Vagina (tissue), 2 donors: ENCODE data around the gene PRMT9. TPM values are rescaled to one million over a fixed set of nuclear protein-coding genes. Genes with fewer than 3 reads are reported as not detected.

Experiments
- DNase-seq, 2 donors: peaks; one replicate each; pipeline ENCODE4 v3.0.0-alpha.2; 2017; ENCODE audit errors: extremely low spot score in 2 of 2
- H3K27ac ChIP-seq: fragments of 200-600 bp; sonication (generic); one replicate; pipeline ENCODE4 v1.5.1; 2019
- H3K27me3 ChIP-seq: fragments of 200-600 bp; sonication (generic); one replicate; pipeline ENCODE4 v1.5.1; 2019
- H3K36me3 ChIP-seq, 2 donors: fragments of 200-600 bp; sonication (generic); one replicate each; pipeline ENCODE4 v1.5.1; 2017 to 2019
- H3K4me1 ChIP-seq: fragments of 200-600 bp; sonication (generic); one replicate; pipeline ENCODE4 v1.5.1; 2019
- H3K4me3 ChIP-seq, 2 donors: fragments of 200-600 bp; sonication (generic); 1 replicate in 1 of 2; 2 replicates in 1 of 2; pipeline ENCODE4 v1.5.1; 2016 to 2019
- H3K9me3 ChIP-seq: fragments of 200-600 bp; sonication (generic); one replicate; pipeline ENCODE4 v1.5.1; 2019
- POLR2A ChIP-seq, 2 donors: fragments of 450-650 bp; IDR thresholded peaks; one replicate each; pipeline ENCODE4 v1.6.1; 2017; ENCODE audit warnings: antibody characterized with exemption in 2 of 2, mild to moderate bottlenecking in 2 of 2, moderate library complexity in 2 of 2
- POLR2AphosphoS5 ChIP-seq, 2 donors: sonication (generic); formaldehyde crosslinking; IDR thresholded peaks; one replicate each; pipeline ENCODE4 v1.9.0; 2017; ENCODE audit warnings: antibody characterized with exemption in 2 of 2, mild to moderate bottlenecking in 2 of 2, low read depth in 1 of 2; ENCODE audit not compliant: insufficient read depth in 1 of 2
- intact Hi-C: fragments of 100-400 bp; cut with DNase I; formaldehyde crosslinking; loops from one replicate; pipeline ENCODE4 v1.15.1; 2023
- total RNA-seq: library from RNA; depleted of rRNA; stranded (reverse); fragments of >200 nt; gene quantifications from one replicate; pipeline ENCODE4 v1.2.3, GENCODE V29; 2016
- TF ChIP-seq, protein P1 (sequence below), 3 experiments: fragments of 450-650 bp in 2 of 3; fragments of 200-600 bp in 1 of 3; sonication (generic) in 1 of 3; IDR thresholded peaks; one replicate each; pipeline ENCODE4 v1.5.1; 2017 to 2019; ENCODE audit warnings: antibody characterized with exemption in 3 of 3, mild to moderate bottlenecking in 2 of 3, moderate library complexity in 2 of 3

The PRMT9 gene
- total RNA-seq, 1 donor from 2014 or later: 6.9 TPM

DNA sequence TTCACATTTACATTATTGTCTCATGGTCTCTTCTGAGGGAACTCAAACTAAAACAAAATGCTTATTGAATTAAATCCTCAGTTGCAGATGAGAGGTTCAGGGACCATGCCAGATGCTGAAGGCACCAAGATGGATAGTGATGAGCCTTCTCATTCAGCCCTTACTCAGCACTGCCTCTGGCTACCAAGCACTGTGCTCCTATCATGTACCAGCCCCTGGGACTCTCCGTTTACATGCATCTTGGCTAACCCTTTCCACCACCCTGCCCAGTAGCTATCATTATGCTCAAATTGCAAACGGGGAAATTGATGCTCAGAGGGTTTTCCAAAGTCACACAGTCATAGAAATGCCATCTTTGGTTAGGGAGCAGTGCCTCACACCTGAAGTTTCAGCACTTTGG, 89.4 kb downstream of the PRMT9 start:
- H3K27me3 ChIP-seq: no peaks in the 10 kb centered on the region
- DNase-seq: no peak
- H3K4me1 ChIP-seq: no peaks in the 10 kb centered on the region
- H3K9me3 ChIP-seq: no peaks in the 10 kb centered on the region
- H3K4me3 ChIP-seq: no peak overlapping the region
- TF ChIP-seq POLR2AphosphoS5 (IDR thresholded peaks at IDR 0.05; ENCODE audit: insufficient read depth in 1 of 2, low read depth in 1 of 2) (no peak), POLR2A (IDR thresholded peaks at IDR 0.05) (no peak)
- TF ChIP-seq, protein P1, sequence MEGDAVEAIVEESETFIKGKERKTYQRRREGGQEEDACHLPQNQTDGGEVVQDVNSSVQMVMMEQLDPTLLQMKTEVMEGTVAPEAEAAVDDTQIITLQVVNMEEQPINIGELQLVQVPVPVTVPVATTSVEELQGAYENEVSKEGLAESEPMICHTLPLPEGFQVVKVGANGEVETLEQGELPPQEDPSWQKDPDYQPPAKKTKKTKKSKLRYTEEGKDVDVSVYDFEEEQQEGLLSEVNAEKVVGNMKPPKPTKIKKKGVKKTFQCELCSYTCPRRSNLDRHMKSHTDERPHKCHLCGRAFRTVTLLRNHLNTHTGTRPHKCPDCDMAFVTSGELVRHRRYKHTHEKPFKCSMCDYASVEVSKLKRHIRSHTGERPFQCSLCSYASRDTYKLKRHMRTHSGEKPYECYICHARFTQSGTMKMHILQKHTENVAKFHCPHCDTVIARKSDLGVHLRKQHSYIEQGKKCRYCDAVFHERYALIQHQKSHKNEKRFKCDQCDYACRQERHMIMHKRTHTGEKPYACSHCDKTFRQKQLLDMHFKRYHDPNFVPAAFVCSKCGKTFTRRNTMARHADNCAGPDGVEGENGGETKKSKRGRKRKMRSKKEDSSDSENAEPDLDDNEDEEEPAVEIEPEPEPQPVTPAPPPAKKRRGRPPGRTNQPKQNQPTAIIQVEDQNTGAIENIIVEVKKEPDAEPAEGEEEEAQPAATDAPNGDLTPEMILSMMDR (IDR thresholded peaks at IDR 0.05): no peak
- intact Hi-C loops: loop anchor here (2.0 kb wide), 1 partner anchor 440 kb away; no protein-coding TSS in a partner anchor
- H3K27ac ChIP-seq: no peak overlapping the region
- no peaks in the 10 kb centered on the region for H3K36me3 ChIP-seq

DNA sequence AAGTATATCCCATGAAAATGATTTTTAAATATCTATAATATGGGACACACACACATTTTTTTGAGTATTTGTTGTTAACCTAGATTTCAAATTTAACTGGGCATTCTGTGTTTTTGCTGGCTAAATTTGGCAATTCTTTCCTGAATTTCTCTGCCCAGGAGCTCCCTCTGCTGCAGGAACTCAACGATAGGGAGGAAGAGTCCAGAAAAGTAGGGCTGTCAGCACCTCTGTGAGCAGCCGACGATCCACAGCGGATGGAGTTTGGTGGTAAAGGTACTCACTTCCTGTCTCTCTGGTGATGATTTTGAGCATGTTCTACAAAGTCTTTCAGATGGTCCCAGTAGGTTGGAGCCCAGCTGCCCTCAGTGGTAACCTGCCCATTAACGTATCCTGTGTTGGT, 89.9 kb downstream of the PRMT9 start:
- intact Hi-C loops: loop anchor here (2.0 kb wide), 1 partner anchor 439 kb away; no protein-coding TSS in a partner anchor
- no peaks in the 10 kb centered on the region for H3K4me1 ChIP-seq
- no peak overlapping the region for H3K27ac ChIP-seq
- no peak overlapping the region for H3K4me3 ChIP-seq
- DNase-seq: no peak
- H3K36me3 ChIP-seq: no peaks in the 10 kb centered on the region
- H3K9me3 ChIP-seq: no peaks in the 10 kb centered on the region
- TF ChIP-seq POLR2A (IDR thresholded peaks at IDR 0.05) (no peak), POLR2AphosphoS5 (IDR thresholded peaks at IDR 0.05; ENCODE audit: insufficient read depth in 1 of 2, low read depth in 1 of 2) (no peak)
- TF ChIP-seq, protein P1 (IDR thresholded peaks at IDR 0.05): no peak
- no peaks in the 10 kb centered on the region for H3K27me3 ChIP-seq

DNA sequence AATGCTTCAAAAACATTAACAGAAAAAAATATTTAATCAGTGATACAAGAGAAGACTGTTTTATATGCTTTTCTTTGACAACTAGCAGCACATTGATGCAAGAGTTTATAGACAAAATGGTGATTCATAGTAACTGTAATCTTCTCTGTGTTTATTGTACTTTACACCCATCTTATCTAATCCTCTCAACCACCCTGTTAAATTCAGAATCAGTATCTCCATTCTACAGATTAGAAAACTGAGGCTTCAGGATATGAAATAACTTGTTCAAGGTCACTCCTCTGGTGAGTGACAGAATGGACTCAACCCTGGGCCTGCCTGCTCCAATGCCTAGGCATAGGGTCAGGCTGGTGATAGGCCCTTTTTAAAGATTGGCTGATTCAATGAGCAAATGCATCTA, 92.9 kb downstream of the PRMT9 start:
- DNase-seq: no peak
- intact Hi-C loops: no loop called here
- TF ChIP-seq, protein P1 (IDR thresholded peaks at IDR 0.05): no peak
- TF ChIP-seq POLR2AphosphoS5 (IDR thresholded peaks at IDR 0.05; ENCODE audit: insufficient read depth in 1 of 2, low read depth in 1 of 2) (no peak), POLR2A (IDR thresholded peaks at IDR 0.05) (no peak)

DNA sequence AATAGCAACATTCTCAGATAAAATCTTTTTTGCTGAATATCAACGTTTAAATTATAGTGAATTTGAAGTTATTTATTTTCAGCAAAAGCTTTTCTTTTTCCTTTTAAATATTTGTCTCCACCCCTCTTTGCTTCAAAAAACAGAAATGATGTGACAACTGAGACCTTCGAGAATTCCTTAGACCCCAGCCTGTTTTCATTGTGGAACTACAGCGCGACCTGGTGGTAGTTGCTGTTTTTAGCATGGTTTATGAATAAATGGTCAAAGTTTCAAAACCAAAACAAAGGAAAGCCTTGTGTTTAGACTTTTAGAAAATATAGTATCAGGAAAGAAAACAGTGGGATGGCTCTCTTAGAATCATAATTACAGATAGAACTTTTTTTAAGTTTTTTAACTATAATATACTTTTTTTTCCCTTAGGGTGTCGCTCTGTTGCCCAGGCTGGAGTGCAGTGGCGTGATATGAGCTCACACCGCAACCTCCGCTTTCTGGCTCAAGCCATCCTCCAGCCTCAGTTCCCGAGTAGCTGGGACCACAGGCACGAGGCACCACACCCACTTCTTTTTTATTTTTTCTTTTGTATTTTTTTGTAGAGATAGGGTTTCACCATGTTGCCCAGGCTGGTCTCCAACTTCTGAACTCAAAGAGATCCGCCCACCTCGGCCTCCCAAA, 93.6 kb downstream of the PRMT9 start:
- no peak overlapping the region for H3K4me3 ChIP-seq
- intact Hi-C loops: no loop called here
- DNase-seq: no peak
- H3K27ac ChIP-seq: no peak overlapping the region
- no peaks in the 10 kb centered on the region for H3K27me3 ChIP-seq
- H3K4me1 ChIP-seq: no peaks in the 10 kb centered on the region
- no peaks in the 10 kb centered on the region for H3K36me3 ChIP-seq
- no peaks in the 10 kb centered on the region for H3K9me3 ChIP-seq
- TF ChIP-seq, protein P1 (IDR thresholded peaks at IDR 0.05): peak; percentile 55 to 76 (median 63)
- TF ChIP-seq POLR2A (IDR thresholded peaks at IDR 0.05) (no peak), POLR2AphosphoS5 (IDR thresholded peaks at IDR 0.05; ENCODE audit: insufficient read depth in 1 of 2, low read depth in 1 of 2) (no peak)

More for the DNA sequence above, 92.9 kb downstream of the PRMT9 start:
- Histone ChIP-seq H3K4me1 (no peaks in the 10 kb centered on the region), H3K4me3 (no peak overlapping the region), H3K36me3 (no peaks in the 10 kb centered on the region), H3K27me3 (no peaks in the 10 kb centered on the region), H3K9me3 (no peaks in the 10 kb centered on the region), H3K27ac (no peak overlapping the region)

DNA sequence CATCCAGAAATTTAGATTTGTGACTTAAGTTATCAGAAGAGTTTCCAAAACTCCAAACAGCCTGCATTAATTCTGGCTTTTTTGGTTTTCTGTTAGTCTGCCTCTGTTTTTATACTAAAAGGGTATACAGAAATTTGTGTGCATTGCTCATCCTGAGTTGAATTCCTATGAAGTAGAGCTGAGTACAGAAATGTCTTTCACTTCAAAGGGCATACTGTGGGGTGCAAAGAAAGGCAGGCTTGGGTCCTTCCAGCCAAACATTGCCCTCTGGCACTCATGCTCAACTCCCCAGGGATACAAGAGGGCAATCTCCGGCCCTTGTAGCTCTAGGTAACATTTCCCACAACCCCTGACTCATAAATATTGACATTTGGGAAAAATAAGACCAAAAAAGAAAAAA, 94.4 kb downstream of the PRMT9 start:
- intact Hi-C loops: no loop called here
- TF ChIP-seq POLR2A (IDR thresholded peaks at IDR 0.05): no peak
- TF ChIP-seq, protein P1 (IDR thresholded peaks at IDR 0.05): no peak
- TF ChIP-seq POLR2AphosphoS5 (IDR thresholded peaks at IDR 0.05; ENCODE audit: insufficient read depth in 1 of 2, low read depth in 1 of 2): no peak
- no peaks in the 10 kb centered on the region for H3K27me3 ChIP-seq
- no peak overlapping the region for H3K27ac ChIP-seq
- no peaks in the 10 kb centered on the region for H3K4me1 ChIP-seq
- H3K9me3 ChIP-seq: no peaks in the 10 kb centered on the region
- no peaks in the 10 kb centered on the region for H3K36me3 ChIP-seq
- peak in 1 of 2 donors; percentile 56 for DNase-seq
- H3K4me3 ChIP-seq: no peak overlapping the region
